ENCODE data around the gene XPNPEP1.

DNA sequence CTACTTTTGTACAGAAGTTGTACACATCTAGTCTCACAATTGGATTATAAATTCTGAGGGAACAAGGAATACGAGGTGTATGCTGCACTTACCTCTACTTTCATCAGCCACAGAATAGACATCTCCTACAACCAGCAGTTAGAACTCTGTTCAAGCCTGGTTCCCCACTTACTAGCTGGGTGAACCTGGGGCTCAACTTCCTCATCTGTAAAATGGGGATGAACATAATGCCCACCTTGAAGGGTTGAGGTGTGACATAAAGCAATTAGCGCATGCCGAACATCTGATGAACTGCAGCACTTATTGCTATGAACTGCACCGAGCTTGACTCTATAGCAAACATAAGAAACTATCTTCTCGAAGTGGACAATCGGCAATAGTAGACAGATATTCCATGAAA is 25.3 kb downstream of the XPNPEP1 start:
- no peak for TF ChIP-seq GATA2 (IDR thresholded peaks at IDR 0.05; ENCODE audit: low read depth, low read length)
- no peak for TF ChIP-seq GATA3 (IDR thresholded peaks at IDR 0.05; ENCODE audit: low read depth, low read length)
